H1 (cell line): ENCODE results near the gene MMP7. TPM values are rescaled to one million over a fixed set of nuclear protein-coding genes. Genes with fewer than 3 reads are reported as not detected.

ENCODE experiments used
- CTCF ChIA-PET: fragments of 300-600 bp; sonication (Branson Sonifier 250); formaldehyde crosslinking; loops from one replicate; lab custom pipeline; 2021; ENCODE audit not compliant: partially characterized antibody; lab: Charles Lee
- POLR2A ChIA-PET: fragments of 300-600 bp; sonication (Branson Sonifier 250); formaldehyde crosslinking; loops from one replicate; lab custom pipeline; 2021; ENCODE audit warnings: inconsistent platforms; ENCODE audit not compliant: partially characterized antibody; lab: Charles Lee
- DNase-seq, 2 experiments: peaks; one replicate each; pipeline versions ENCODE4 v3.0.0 to v3.0.0-alpha.2; 2010 to 2022; ENCODE audit warnings: low spot score in 2 of 2, low read depth in 1 of 2, mixed read lengths in 1 of 2
- FAIRE-seq: peaks from 2 replicates; lab custom pipeline; 2011; peaks lifted over from hg19 to GRCh38; lab: Jason Lieb, UNC
- H2AFZ ChIP-seq: 2 replicates; pipeline ENCODE4 v1.8.1; 2012; ENCODE audit warnings: low read length, inconsistent platforms
- H2AK5ac ChIP-seq: 2 replicates; pipeline ENCODE4 v1.6.1; 2013; ENCODE audit warnings: low read depth, low read length
- H2BK120ac ChIP-seq: replicated peaks from 2 replicates; pipeline ENCODE3; 2013; ENCODE audit warnings: low read depth, low read length, inconsistent platforms
- H2BK12ac ChIP-seq: 2 replicates; pipeline ENCODE4 v1.6.1; 2013; ENCODE audit warnings: low read depth, low read length
- H2BK15ac ChIP-seq: 2 replicates; pipeline ENCODE4 v1.6.1; 2013; ENCODE audit warnings: low read length
- H2BK20ac ChIP-seq: 2 replicates; pipeline ENCODE4 v1.6.1; 2013; ENCODE audit warnings: low read length
- H2BK5ac ChIP-seq: 2 replicates; pipeline ENCODE4 v1.6.1; 2013; ENCODE audit warnings: low read depth, low read length
- H3K14ac ChIP-seq: 2 replicates; pipeline ENCODE4 v1.6.1; 2013; ENCODE audit warnings: inconsistent platforms; ENCODE audit not compliant: insufficient read length
- H3K18ac ChIP-seq: 2 replicates; pipeline ENCODE4 v1.6.1; 2013; ENCODE audit warnings: low read length; ENCODE audit errors: extremely low read depth
- H3K23ac ChIP-seq: 2 replicates; pipeline ENCODE4 v1.6.1; 2013; ENCODE audit warnings: inconsistent platforms; ENCODE audit not compliant: insufficient read length
- H3K23me2 ChIP-seq: 2 replicates; pipeline ENCODE4 v1.6.1; 2013; ENCODE audit warnings: low read depth, low read length
- H3K27ac ChIP-seq: 2 replicates; pipeline ENCODE4 v1.6.1; 2011; ENCODE audit warnings: low read depth, low read length, inconsistent platforms
- H3K27me3 ChIP-seq, 4 experiments: replicated peaks in 1 of 4; 1 replicate in 1 of 4; 2 replicates in 3 of 4; pipeline versions ENCODE4 v1.6.1 to v1.8.1; 2011 to 2013; ENCODE audit warnings: low read length in 3 of 4, mild to moderate bottlenecking in 3 of 4, inconsistent platforms in 2 of 4, mixed read lengths in 2 of 4, moderate library complexity in 1 of 4; ENCODE audit not compliant: control insufficient read depth in 3 of 4, insufficient read depth in 3 of 4; ENCODE audit errors: extremely low read depth in 1 of 4
- H3K36me3 ChIP-seq, 4 experiments: 2 replicates each; pipeline versions ENCODE4 v1.6.1 to v1.8.1; 2011 to 2013; ENCODE audit warnings: mild to moderate bottlenecking in 4 of 4, low read length in 3 of 4, moderate library complexity in 2 of 4, control low read depth in 1 of 4, inconsistent platforms in 1 of 4; ENCODE audit not compliant: insufficient read depth in 4 of 4, control insufficient read depth in 2 of 4
- H3K4ac ChIP-seq: replicated peaks from 2 replicates; pipeline ENCODE3; 2013; ENCODE audit warnings: low read length, low read depth, mixed read lengths, inconsistent platforms; ENCODE audit not compliant: insufficient read length
- H3K4me1 ChIP-seq, 4 experiments: replicated peaks in 1 of 4; 1 replicate in 1 of 4; 2 replicates in 3 of 4; pipeline versions ENCODE4 v1.6.1 to v1.8.1; 2011 to 2013; ENCODE audit warnings: low read length in 3 of 4, inconsistent platforms in 2 of 4, mixed read lengths in 1 of 4; ENCODE audit not compliant: insufficient read depth in 4 of 4, control insufficient read depth in 3 of 4
- H3K4me2 ChIP-seq, 2 experiments: 2 replicates each; pipeline versions ENCODE4 v1.6.1 to v1.8.1; 2011 to 2013; ENCODE audit warnings: low read depth in 2 of 2, low read length in 2 of 2, control low read depth in 1 of 2, inconsistent platforms in 1 of 2, mild to moderate bottlenecking in 1 of 2; ENCODE audit not compliant: insufficient read depth in 1 of 2
- H3K4me3 ChIP-seq, 4 experiments: fragments of 200-600, 300-600 bp in 1 of 4; sonication (generic), shearing (Covaris generic), sonication (Bioruptor Twin) in 1 of 4; 2 replicates each; pipeline versions ENCODE4 v1.5.1 to v1.8.1; 2011 to 2016; ENCODE audit warnings: low read length in 4 of 4, low read depth in 3 of 4, control low read depth in 2 of 4, inconsistent platforms in 2 of 4, mild to moderate bottlenecking in 2 of 4, mixed read lengths in 1 of 4, moderate library complexity in 1 of 4; ENCODE audit not compliant: insufficient read depth in 2 of 4; ENCODE audit errors: extremely low read depth in 1 of 4
- H3K56ac ChIP-seq: replicated peaks from 2 replicates; pipeline ENCODE3; 2013; ENCODE audit warnings: low read depth, mild to moderate bottlenecking, mixed read lengths, low read length, inconsistent platforms; ENCODE audit not compliant: insufficient read length
- H3K79me1 ChIP-seq: 2 replicates; pipeline ENCODE4 v1.6.1; 2013; ENCODE audit warnings: low read depth, low read length, control low read depth
- H3K79me2 ChIP-seq, 2 experiments: 2 replicates each; pipeline versions ENCODE4 v1.6.1 to v1.8.1; 2012 to 2013; ENCODE audit warnings: low read length in 2 of 2, mild to moderate bottlenecking in 2 of 2, inconsistent platforms in 1 of 2; ENCODE audit not compliant: insufficient read depth in 2 of 2, control insufficient read depth in 1 of 2
- H3K9ac ChIP-seq, 4 experiments: replicated peaks in 1 of 4; 1 replicate in 1 of 4; 2 replicates in 3 of 4; pipeline versions ENCODE4 v1.6.1 to v1.8.1; 2011 to 2013; ENCODE audit warnings: low read depth in 3 of 4, low read length in 3 of 4, control low read depth in 2 of 4, mild to moderate bottlenecking in 2 of 4, moderate library complexity in 2 of 4, inconsistent platforms in 1 of 4; ENCODE audit errors: extremely low read depth in 1 of 4
- H3K9me3 ChIP-seq, 2 experiments: 2 replicates each; pipeline versions ENCODE4 v1.6.1 to v1.8.1; 2012 to 2013; ENCODE audit warnings: mild to moderate bottlenecking in 2 of 2, moderate library complexity in 2 of 2, control low read depth in 1 of 2, inconsistent platforms in 1 of 2, low read depth in 1 of 2, low read length in 1 of 2, mixed read lengths in 1 of 2; ENCODE audit not compliant: insufficient read depth in 2 of 2
- H4K20me1 ChIP-seq, 2 experiments: replicated peaks in 1 of 2; 2 replicates each; pipeline versions ENCODE3 to v1.8.1; 2011 to 2013; ENCODE audit warnings: inconsistent platforms in 2 of 2, low read length in 2 of 2, mild to moderate bottlenecking in 1 of 2; ENCODE audit not compliant: insufficient read depth in 2 of 2, control insufficient read depth in 1 of 2
- H4K5ac ChIP-seq: 2 replicates; pipeline ENCODE4 v1.6.1; 2013; ENCODE audit warnings: low read length, low read depth, mixed read lengths, inconsistent platforms; ENCODE audit not compliant: insufficient read length
- H4K8ac ChIP-seq: 2 replicates; pipeline ENCODE4 v1.8.0; 2013; ENCODE audit warnings: mild to moderate bottlenecking, moderate library complexity, low read length, inconsistent platforms; ENCODE audit not compliant: insufficient read depth; ENCODE audit errors: extremely low read depth
- H4K91ac ChIP-seq: replicated peaks from 2 replicates; pipeline ENCODE3; 2013; ENCODE audit warnings: low read length, mixed read lengths, inconsistent platforms; ENCODE audit not compliant: insufficient read length
- BACH1 ChIP-seq: IDR thresholded peaks from 2 replicates; pipeline ENCODE4 v1.6.1; 2012; ENCODE audit warnings: low read length, improper control_type of control experiment
- CBX8 ChIP-seq: fragments of 300-800, 300-1000 bp; sonication (generic); IDR thresholded peaks from 2 replicates; pipeline ENCODE4 v1.7.1; 2016; ENCODE audit warnings: low read depth, low read length, borderline replicate concordance
- CHD2 ChIP-seq: IDR thresholded peaks from 2 replicates; pipeline ENCODE4 v1.6.1; 2012; ENCODE audit warnings: low read length, improper control_type of control experiment
- FOSL1 ChIP-seq: IDR thresholded peaks from 2 replicates; pipeline ENCODE4 v1.6.1; 2011; ENCODE audit warnings: mild to moderate bottlenecking, low read depth, low read length, moderate library complexity; ENCODE audit not compliant: insufficient read depth
- KDM1A ChIP-seq: fragments of 200-600, 300-600 bp; sonication (generic); IDR thresholded peaks from 2 replicates; pipeline ENCODE4 v1.7.1; 2016; ENCODE audit warnings: mild to moderate bottlenecking, low read length, borderline replicate concordance
- POU5F1 ChIP-seq: IDR thresholded peaks from 2 replicates; pipeline ENCODE4 v1.6.1; 2011; ENCODE audit warnings: low read depth, mild to moderate bottlenecking, low read length, moderate library complexity
- RBBP5 ChIP-seq: IDR thresholded peaks from 2 replicates; pipeline ENCODE4 v1.7.1; 2012; ENCODE audit warnings: low read depth, mild to moderate bottlenecking, inconsistent platforms, low read length, moderate library complexity, borderline replicate concordance
- RXRA ChIP-seq: IDR thresholded peaks from 2 replicates; pipeline ENCODE4 v1.6.1; 2011; ENCODE audit warnings: low read depth, mild to moderate bottlenecking, low read length, moderate library complexity; ENCODE audit not compliant: insufficient read depth
- SP4 ChIP-seq: IDR thresholded peaks from 2 replicates; pipeline ENCODE4 v1.6.1; 2012; ENCODE audit warnings: low read length, inconsistent platforms
- SUZ12 ChIP-seq: fragments of 200-600 bp; sonication (generic); IDR thresholded peaks from 2 replicates; pipeline ENCODE4 v1.6.1; 2012; ENCODE audit warnings: mild to moderate bottlenecking, inconsistent platforms, low read length, moderate library complexity, mixed read lengths
- TEAD4 ChIP-seq: IDR thresholded peaks from 2 replicates; pipeline ENCODE4 v1.6.1; 2012; ENCODE audit warnings: low read depth, low read length, inconsistent platforms, mixed read lengths
- YY1 ChIP-seq: IDR thresholded peaks from 2 replicates; pipeline ENCODE4 v1.6.1; 2011; ENCODE audit warnings: low read depth, mild to moderate bottlenecking, low read length
- WGBS, 2 experiments: shearing (Covaris generic) in 1 of 2; methylation state at CpG; one replicate each; pipeline versions ENCODE4 v1.1.6 to v1.1.7; 2013 to 2015; ENCODE audit warnings: low lambda C conversion rate in 2 of 2, mixed read lengths in 2 of 2, inconsistent platforms in 1 of 2, low coverage in 1 of 2, missing lambda C conversion rate in 1 of 2; ENCODE audit not compliant: insufficient replicate concordance in 2 of 2, insufficient coverage in 1 of 2, insufficient read length in 1 of 2; ENCODE audit errors: extremely low coverage in 1 of 2, missing lambda C conversion rate in 1 of 2; 5-methylcytosine and 5-hydroxymethylcytosine counted together
- polyA plus RNA-seq, 7 experiments: library from polyadenylated mRNA; depleted of rRNA in 3 of 7; stranded (reverse) in 5 of 7; unstranded in 2 of 7; fragments of >200 nt in 5 of 7; fragments of 200-250 nt in 2 of 7; gene quantifications; 1 replicate in 5 of 7; 2 replicates in 1 of 7; 4 replicates in 1 of 7; pipeline versions ENCODE4 v1.2.1 to v1.2.3, GENCODE V29; 2011 to 2013; ENCODE audit warnings: missing spikeins in 2 of 7, mixed read lengths in 2 of 7
- total RNA-seq: library from RNA; stranded (reverse); fragmentation: NEBNext Ultra II Directional; extraction: Animal tissue kit (Norgen Biotek cat#: 25700); gene quantifications from 2 replicates; pipeline ENCODE4 v1.2.1, GENCODE V29; 2021

The MMP7 gene
- total and polyA plus RNA-seq, 2 of the 8 experiments (the other 6 are each of a cell fraction or from before 2014, with no cell fraction given), result not detected

GRCh38 chr11:102539567-102539966 lies 9.0 kb upstream of the MMP7 start:
- no peak overlapping the region for H2BK20ac ChIP-seq
- H3K79me1 ChIP-seq, result no peaks in the 10 kb centered on the region
- no peak overlapping the region for H2BK120ac ChIP-seq
- H4K91ac ChIP-seq, result no peak overlapping the region
- CTCF ChIA-PET, result interaction anchor here (0.6 to 2.3 kb wide), 7 partner anchors 10 to 198 kb away, joined by 3 to 9 read pairs (median 9); no protein-coding TSS in a partner anchor
- H2BK15ac ChIP-seq, result no peak overlapping the region
- H2AK5ac ChIP-seq, result no peak overlapping the region
- 74% methylated on average over 2 of the region's 2 CpGs; no CpG with 5 or more reads in 1 of the 2 experiments for WGBS, 2 experiments
- peak overlapping the region; percentile 59; the same call in 1 of the 2 replicates for H2AFZ ChIP-seq
- no peaks in the 10 kb centered on the region for H3K23me2 ChIP-seq
- H4K5ac ChIP-seq, result no peak overlapping the region
- H3K36me3 ChIP-seq, result no peaks in the 10 kb centered on the region
- H3K4ac ChIP-seq, result no peak overlapping the region
- FAIRE-seq (no peak), DNase-seq (no peak)
- H3K79me2 ChIP-seq, result no peaks in the 10 kb centered on the region
- H3K4me2 ChIP-seq, result no peak overlapping the region
- POLR2A ChIA-PET, result interaction anchor here (1.3 kb wide), 1 partner anchor 74 kb away, joined by 3 read pairs; no protein-coding TSS in a partner anchor
- H4K20me1 ChIP-seq, result no peaks in the 10 kb centered on the region
- no peak overlapping the region; the same call in 1 of the 2 replicates for H3K18ac ChIP-seq
- H3K4me3 ChIP-seq, result no peak overlapping the region
- peaks cover 0 to 3% (median 1%) of the 10 kb centered on the region in 4 experiments; a peak in 1 of 7 replicates for H3K4me1 ChIP-seq
- H3K23ac ChIP-seq, result no peak overlapping the region
- no peak overlapping the region for H3K56ac ChIP-seq
- H2BK12ac ChIP-seq, result no peak overlapping the region
- no peak overlapping the region for H3K27ac ChIP-seq
- no peak overlapping the region for H3K14ac ChIP-seq
- H3K9ac ChIP-seq, result no peak overlapping the region
- no peak overlapping the region for H4K8ac ChIP-seq
- no peaks in the 10 kb centered on the region for H3K9me3 ChIP-seq
- H3K27me3 ChIP-seq, result no peaks in the 10 kb centered on the region
- no peak overlapping the region for H2BK5ac ChIP-seq
- TF ChIP-seq RBBP5 (no peak), KDM1A (no peak), YY1 (no peak), BACH1 (no peak), TEAD4 (no peak), FOSL1 (no peak), CBX8 (no peak), RXRA (no peak), SP4 (no peak), POU5F1 (no peak), CHD2 (no peak), SUZ12 (no peak)
